Neuronal stem cell (in vitro differentiated cells): Measurements from ENCODE around the gene MROH8.

Source experiments
- DNase-seq: peaks from one replicate; pipeline ENCODE4 v3.0.0-alpha.2; 2013; ENCODE audit warnings: low spot score
- H2AFZ ChIP-seq: one replicate; pipeline ENCODE4 v1.6.1; 2013; ENCODE audit warnings: mild to moderate bottlenecking, low read length, inconsistent platforms
- H2AK5ac ChIP-seq: 2 replicates; pipeline ENCODE4 v1.6.1; 2013; ENCODE audit warnings: low read depth, mild to moderate bottlenecking, inconsistent platforms, low read length, moderate library complexity, mixed read lengths
- H2BK120ac ChIP-seq: 2 replicates; pipeline ENCODE4 v1.6.1; 2013; ENCODE audit warnings: low read depth, mild to moderate bottlenecking, inconsistent platforms, low read length, moderate library complexity, mixed read lengths
- H2BK12ac ChIP-seq: one replicate; pipeline ENCODE4 v1.6.1; 2013; ENCODE audit warnings: low read length, inconsistent platforms
- H2BK15ac ChIP-seq: 2 replicates; pipeline ENCODE4 v1.6.1; 2013; ENCODE audit warnings: mild to moderate bottlenecking, low read length, inconsistent platforms, mixed read lengths
- H2BK5ac ChIP-seq: one replicate; pipeline ENCODE4 v1.6.1; 2013; ENCODE audit warnings: inconsistent platforms, mild to moderate bottlenecking, low read length, moderate library complexity
- H3K14ac ChIP-seq: one replicate; pipeline ENCODE4 v1.6.1; 2013; ENCODE audit warnings: low read length, inconsistent platforms
- H3K18ac ChIP-seq: 2 replicates; pipeline ENCODE4 v1.6.1; 2013; ENCODE audit warnings: low read length, inconsistent platforms
- H3K23ac ChIP-seq: 2 replicates; pipeline ENCODE4 v1.6.1; 2013; ENCODE audit warnings: low read depth, mild to moderate bottlenecking, mixed read lengths, low read length, inconsistent platforms; ENCODE audit not compliant: poor library complexity
- H3K27ac ChIP-seq: replicated peaks from 3 replicates; pipeline ENCODE4 v1.5.1; 2013; ENCODE audit warnings: low read length, inconsistent platforms
- H3K27me3 ChIP-seq, 3 experiments: 2 replicates each; pipeline ENCODE4 v1.6.1; 2013; ENCODE audit warnings: low read length in 3 of 3, mild to moderate bottlenecking in 2 of 3, inconsistent platforms in 1 of 3, low read depth in 1 of 3, mixed read lengths in 1 of 3, moderate library complexity in 1 of 3; ENCODE audit not compliant: control insufficient read depth in 3 of 3, insufficient read depth in 3 of 3
- H3K36me3 ChIP-seq, 2 donors: replicated peaks in 1 of 2; 2 replicates each; pipeline ENCODE4 v1.6.1; 2013; ENCODE audit warnings: low read length in 2 of 2; ENCODE audit not compliant: control insufficient read depth in 2 of 2, insufficient read depth in 2 of 2
- H3K4ac ChIP-seq: 2 replicates; pipeline ENCODE4 v1.6.1; 2013; ENCODE audit warnings: inconsistent platforms, mild to moderate bottlenecking, low read length, moderate library complexity
- H3K4me1 ChIP-seq, 2 donors: 1 replicate in 1 of 2; 2 replicates in 1 of 2; pipeline ENCODE4 v1.6.1; 2013; ENCODE audit warnings: low read length in 2 of 2, low read depth in 1 of 2; ENCODE audit not compliant: control insufficient read depth in 2 of 2, insufficient read depth in 1 of 2
- H3K4me2 ChIP-seq: one replicate; pipeline ENCODE4 v1.6.1; 2013; ENCODE audit warnings: mild to moderate bottlenecking, low read length, inconsistent platforms; ENCODE audit not compliant: insufficient read depth, poor library complexity, severe bottlenecking
- H3K4me3 ChIP-seq, 2 donors: 2 replicates each; pipeline ENCODE4 v1.5.1; 2013; ENCODE audit warnings: low read length in 2 of 2, mild to moderate bottlenecking in 2 of 2, inconsistent platforms in 1 of 2, moderate library complexity in 1 of 2
- H3K79me1 ChIP-seq: one replicate; pipeline ENCODE4 v1.6.1; 2013; ENCODE audit warnings: low read depth, mild to moderate bottlenecking, inconsistent platforms, low read length, moderate library complexity
- H3K9ac ChIP-seq: one replicate; pipeline ENCODE4 v1.6.1; 2013; ENCODE audit warnings: mild to moderate bottlenecking, low read depth, low read length, inconsistent platforms; ENCODE audit not compliant: poor library complexity
- H3K9me3 ChIP-seq, 2 donors: replicated peaks in 1 of 2; 2 replicates each; pipeline versions ENCODE3 to v1.6.1; 2013; ENCODE audit warnings: low read length in 2 of 2, mild to moderate bottlenecking in 2 of 2, inconsistent platforms in 1 of 2, low read depth in 1 of 2, mixed read lengths in 1 of 2, moderate library complexity in 1 of 2; ENCODE audit not compliant: control insufficient read depth in 2 of 2, insufficient read depth in 1 of 2
- H4K8ac ChIP-seq: one replicate; pipeline ENCODE4 v1.6.1; 2013; ENCODE audit warnings: low read depth, mild to moderate bottlenecking, inconsistent platforms, low read length, moderate library complexity
- H4K91ac ChIP-seq: one replicate; pipeline ENCODE4 v1.6.1; 2013; ENCODE audit warnings: low read length, low read depth, mild to moderate bottlenecking, inconsistent platforms; ENCODE audit not compliant: poor library complexity
- WGBS, 2 donors: extraction: QIAGEN DNeasy Blood & Tissue Kit; methylation state at CpG; one replicate each; pipeline ENCODE4 v1.1.7; 2013; ENCODE audit warnings: missing lambda C conversion rate in 2 of 2, mixed read lengths in 1 of 2; ENCODE audit not compliant: insufficient read length in 2 of 2, insufficient replicate concordance in 1 of 2; ENCODE audit errors: extremely low coverage in 2 of 2; 5-methylcytosine and 5-hydroxymethylcytosine counted together

Gene MROH8

DNA sequence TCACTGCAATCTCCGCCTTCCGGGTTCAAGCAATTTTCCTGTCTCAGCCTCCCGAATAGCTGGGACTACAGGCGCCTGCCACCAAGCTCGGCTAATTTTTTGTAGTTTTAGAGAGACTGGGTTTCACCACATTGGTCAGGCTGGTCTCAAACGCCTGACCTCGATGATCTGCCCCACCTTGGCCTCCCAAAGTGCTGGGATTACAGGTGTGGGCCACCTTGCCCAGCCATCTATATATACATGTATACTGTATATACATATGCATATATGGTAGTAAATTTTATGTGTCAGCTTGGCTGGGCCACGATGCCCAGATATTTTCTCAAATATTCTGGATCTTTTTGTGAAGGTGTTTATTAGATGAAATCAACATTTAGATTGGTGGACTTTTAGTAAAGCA lies 102.3 kb downstream of the MROH8 start:
- WGBS, 2 donors: no CpG with 5 or more reads among the region's 8 CpGs

DNA sequence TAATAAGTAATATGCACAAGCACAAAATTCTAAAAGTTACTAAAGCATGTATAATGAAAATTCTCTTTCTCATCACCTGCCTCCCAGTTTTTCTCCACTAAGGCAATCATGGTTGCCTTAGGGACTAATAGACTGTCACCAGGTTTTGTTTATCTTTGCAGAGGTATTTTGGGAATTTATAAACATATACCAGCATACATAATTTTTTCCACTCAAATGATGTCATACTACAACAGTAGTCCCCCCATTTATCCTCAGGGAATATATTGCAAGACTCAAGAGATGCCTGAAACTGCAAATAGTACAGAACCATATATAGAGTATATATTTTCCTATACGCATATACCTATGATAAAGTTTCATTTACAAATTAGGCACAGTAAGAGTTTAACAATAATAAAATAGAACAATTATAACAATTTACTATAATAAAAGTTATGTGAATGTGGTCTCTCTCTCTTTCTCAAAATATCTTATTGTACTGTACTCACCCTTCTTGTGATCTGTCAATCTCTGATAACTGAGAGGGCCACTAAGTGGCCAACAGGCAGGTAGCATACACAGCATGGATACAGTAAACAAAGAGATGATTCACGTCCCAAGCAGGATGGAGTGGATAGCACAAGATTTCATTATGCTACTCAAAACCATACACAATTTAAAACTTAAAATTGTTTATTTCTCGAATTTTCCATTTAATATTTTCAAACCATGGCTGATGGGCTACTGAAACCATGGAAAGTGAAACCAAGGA lies 103.2 kb downstream of the MROH8 start:
- H3K27ac ChIP-seq: no peak overlapping the region
- no peak overlapping the region for H3K9ac ChIP-seq
- no peak for DNase-seq
- peaks cover 4 to 91% of the 10 kb centered on the region in 2 donors for H3K36me3 ChIP-seq
- no peak overlapping the region for H3K4me2 ChIP-seq
- no peaks in the 10 kb centered on the region for H3K79me1 ChIP-seq
- H4K91ac ChIP-seq: no peak overlapping the region
- no peak overlapping the region for H2BK15ac ChIP-seq
- no peak overlapping the region for H3K23ac ChIP-seq
- no peak overlapping the region for H2BK120ac ChIP-seq
- 100% methylated on average over 1 of the region's 3 CpGs; no CpG with 5 or more reads in 1 of the 2 donors for WGBS, 2 donors
- no peak overlapping the region for H2BK5ac ChIP-seq
- no peak overlapping the region for H4K8ac ChIP-seq
- H3K9me3 ChIP-seq: peaks cover 0 to 25% of the 10 kb centered on the region in 2 donors
- no peak overlapping the region for H3K14ac ChIP-seq
- no peak overlapping the region for H3K4me3 ChIP-seq
- no peak overlapping the region for H3K18ac ChIP-seq
- H2AK5ac ChIP-seq: no peak overlapping the region
- H3K4ac ChIP-seq: no peak overlapping the region
- no peaks in the 10 kb centered on the region for H3K4me1 ChIP-seq
- no peaks in the 10 kb centered on the region for H3K27me3 ChIP-seq
- no peak overlapping the region for H2BK12ac ChIP-seq
- H2AFZ ChIP-seq: no peak overlapping the region

More for the DNA sequence above, 102.3 kb downstream of the MROH8 start:
- Histone ChIP-seq H3K4me2 (no peak overlapping the region), H3K9ac (no peak overlapping the region), H3K27ac (no peak overlapping the region), H2BK12ac (no peak overlapping the region), H2BK15ac (no peak overlapping the region), H3K27me3 (no peaks in the 10 kb centered on the region), H2BK5ac (no peak overlapping the region), H2BK120ac (no peak overlapping the region), H3K4me3 (no peak overlapping the region), H3K23ac (no peak overlapping the region), H3K4ac (no peak overlapping the region), H4K8ac (no peak overlapping the region), H3K4me1 (no peaks in the 10 kb centered on the region), H3K18ac (no peak overlapping the region), H3K9me3 (peaks cover 0 to 20% of the 10 kb centered on the region in 2 donors), H3K79me1 (no peaks in the 10 kb centered on the region), H3K14ac (no peak overlapping the region), H2AFZ (no peak overlapping the region), H4K91ac (no peak overlapping the region), H3K36me3 (peaks cover 3 to 91% of the 10 kb centered on the region in 2 donors), H2AK5ac (no peak overlapping the region)
- DNase-seq: no peak

DNA sequence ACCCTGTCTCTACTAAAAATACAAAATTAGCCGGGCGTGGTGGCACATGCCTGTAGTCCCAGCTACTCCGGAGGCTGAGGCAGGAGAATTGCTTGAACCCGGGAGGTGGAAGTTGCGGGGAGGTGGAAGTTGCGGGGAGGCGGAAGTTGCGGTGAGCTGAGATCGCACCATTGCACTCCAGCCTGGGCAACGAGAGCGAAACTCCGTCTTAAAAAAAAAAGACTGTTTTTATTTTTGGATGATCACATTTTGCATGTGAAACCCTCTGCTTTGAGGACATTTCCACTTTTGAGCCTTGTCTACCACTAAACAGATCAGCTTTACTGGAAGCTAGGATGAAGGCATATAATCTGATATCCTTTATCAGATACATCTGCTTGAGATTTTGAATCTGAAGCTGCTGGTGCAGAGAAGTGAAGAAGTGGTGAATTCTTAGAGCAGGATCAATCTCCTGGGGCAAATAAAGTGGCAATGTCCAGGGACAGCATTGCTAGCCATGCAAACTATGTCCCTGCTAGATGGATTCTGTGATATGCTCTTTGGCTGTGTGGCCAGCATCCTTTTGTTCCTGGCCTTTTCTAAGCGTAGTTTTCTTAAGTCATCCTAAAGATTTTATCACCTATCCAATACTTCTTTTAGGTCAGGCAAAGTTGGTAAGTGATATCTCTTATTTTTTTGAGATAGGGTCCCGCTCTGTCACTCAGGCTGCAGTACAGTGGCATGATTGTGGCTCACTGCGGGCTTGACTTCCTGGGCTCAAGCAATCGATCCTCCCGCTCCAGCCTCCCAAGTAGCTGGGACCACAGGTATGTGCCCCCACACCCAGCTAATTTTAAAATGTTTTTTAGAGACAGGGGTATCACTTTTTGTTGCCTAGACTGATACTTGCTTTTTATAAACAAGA lies 106.8 kb downstream of the MROH8 start:
- Histone ChIP-seq H3K18ac (no peak overlapping the region), H4K8ac (no peak overlapping the region), H3K27ac (no peak overlapping the region), H3K9ac (no peak overlapping the region), H3K4ac (no peak overlapping the region), H2BK120ac (no peak overlapping the region), H2AFZ (no peak overlapping the region), H4K91ac (no peak overlapping the region), H2AK5ac (no peak overlapping the region), H3K27me3 (no peaks in the 10 kb centered on the region), H2BK12ac (no peak overlapping the region), H2BK15ac (no peak overlapping the region), H3K9me3 (peaks cover 1 to 26% of the 10 kb centered on the region in 2 donors), H3K79me1 (no peaks in the 10 kb centered on the region), H3K4me3 (no peak overlapping the region), H3K4me2 (no peak overlapping the region), H2BK5ac (no peak overlapping the region), H3K4me1 (no peaks in the 10 kb centered on the region), H3K23ac (no peak overlapping the region), H3K14ac (no peak overlapping the region), H3K36me3 (peaks cover 4 to 71% of the 10 kb centered on the region in 2 donors)
- WGBS, 2 donors: no CpG with 5 or more reads among the region's 17 CpGs
- DNase-seq: no peak

DNA sequence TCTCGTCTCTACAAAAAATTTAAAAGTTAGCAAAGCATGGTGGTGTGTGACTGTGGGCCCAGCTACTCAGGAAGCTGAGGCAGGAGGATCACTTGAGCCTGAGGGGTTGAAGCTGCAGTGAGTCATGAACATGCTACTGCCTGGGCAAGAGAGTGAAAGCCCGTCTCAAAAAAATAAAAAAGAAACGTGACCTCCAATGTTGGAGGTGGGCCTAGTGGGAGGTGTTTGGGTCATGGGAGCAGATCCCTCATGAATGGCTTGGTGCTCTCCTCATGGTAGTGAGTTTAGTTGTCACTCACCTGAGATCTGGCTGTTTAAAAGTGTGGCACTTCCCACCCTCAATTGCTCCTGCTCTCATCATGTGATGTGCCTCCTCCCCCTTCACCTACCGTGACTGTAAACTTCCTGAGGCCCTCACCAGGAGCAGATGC lies 107.9 kb downstream of the MROH8 start:
- Histone ChIP-seq H3K79me1 (no peaks in the 10 kb centered on the region), H3K23ac (no peak overlapping the region), H2BK12ac (no peak overlapping the region), H4K8ac (no peak overlapping the region), H3K4ac (no peak overlapping the region), H2AK5ac (no peak overlapping the region), H3K4me1 (no peaks in the 10 kb centered on the region), H3K9me3 (peaks cover 1 to 25% of the 10 kb centered on the region in 2 donors), H2BK5ac (no peak overlapping the region), H2BK15ac (no peak overlapping the region), H3K4me3 (no peak overlapping the region), H2BK120ac (no peak overlapping the region), H3K27me3 (no peaks in the 10 kb centered on the region), H3K4me2 (no peak overlapping the region), H2AFZ (no peak overlapping the region), H4K91ac (no peak overlapping the region), H3K36me3 (peaks cover 5 to 71% of the 10 kb centered on the region in 2 donors), H3K14ac (no peak overlapping the region), H3K18ac (no peak overlapping the region), H3K27ac (no peak overlapping the region), H3K9ac (no peak overlapping the region)
- DNase-seq: no peak
- no CpG with 5 or more reads among the region's 4 CpGs for WGBS, 2 donors
